Pons (tissue), 1 donor: ENCODE measurements around the gene BCKDK.
A peak's percentile ranks its signal among the peaks of the same experiment; 100 is the strongest.

Source experiments
- DNase-seq: peaks from one replicate; pipeline ENCODE4 v3.0.0-alpha.2; 2016; ENCODE audit warnings: low spot score

BCKDK gene

DNA sequence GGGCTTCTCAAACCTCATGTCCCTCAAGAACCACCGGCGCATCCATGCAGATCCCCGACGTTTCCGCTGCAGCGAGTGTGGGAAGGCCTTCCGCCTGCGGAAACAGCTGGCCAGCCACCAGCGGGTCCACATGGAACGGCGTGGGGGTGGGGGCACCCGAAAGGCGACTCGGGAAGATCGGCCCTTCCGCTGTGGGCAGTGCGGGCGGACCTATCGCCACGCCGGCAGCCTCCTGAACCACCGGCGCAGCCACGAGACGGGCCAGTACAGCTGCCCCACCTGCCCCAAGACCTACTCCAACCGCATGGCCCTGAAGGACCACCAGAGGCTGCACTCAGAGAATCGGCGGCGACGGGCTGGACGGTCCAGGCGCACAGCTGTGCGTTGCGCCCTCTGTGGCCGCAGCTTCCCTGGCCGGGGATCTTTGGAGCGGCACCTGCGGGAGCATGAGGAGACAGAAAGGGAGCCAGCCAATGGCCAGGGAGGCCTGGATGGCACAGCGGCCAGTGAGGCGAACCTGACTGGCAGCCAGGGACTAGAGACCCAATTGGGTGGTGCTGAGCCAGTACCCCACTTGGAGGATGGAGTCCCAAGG, 28.1 kb upstream of the BCKDK start:
- DNase-seq, result no peak

DNA sequence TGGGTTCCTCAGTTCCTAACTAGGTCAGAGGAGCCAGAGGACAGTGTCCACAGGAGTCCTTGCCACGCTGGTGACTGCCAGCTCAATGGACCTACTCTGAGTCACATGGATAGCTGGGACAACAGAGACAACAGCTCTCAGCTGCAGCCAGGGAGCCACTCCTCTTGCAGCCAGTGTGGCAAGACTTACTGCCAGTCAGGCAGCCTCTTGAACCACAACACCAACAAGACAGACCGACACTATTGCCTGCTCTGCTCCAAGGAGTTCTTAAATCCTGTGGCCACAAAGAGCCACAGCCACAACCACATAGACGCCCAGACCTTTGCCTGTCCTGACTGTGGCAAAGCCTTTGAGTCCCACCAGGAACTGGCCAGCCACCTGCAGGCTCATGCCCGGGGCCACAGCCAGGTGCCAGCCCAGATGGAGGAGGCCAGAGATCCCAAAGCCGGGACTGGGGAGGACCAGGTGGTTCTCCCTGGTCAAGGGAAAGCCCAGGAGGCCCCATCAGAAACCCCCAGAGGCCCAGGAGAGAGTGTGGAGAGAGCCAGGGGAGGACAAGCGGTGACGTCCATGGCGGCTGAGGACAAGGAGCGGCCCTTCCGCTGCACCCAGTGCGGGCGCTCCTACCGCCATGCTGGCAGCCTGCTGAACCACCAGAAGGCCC, 27.3 kb upstream of the BCKDK start:
- no peak for DNase-seq

DNA sequence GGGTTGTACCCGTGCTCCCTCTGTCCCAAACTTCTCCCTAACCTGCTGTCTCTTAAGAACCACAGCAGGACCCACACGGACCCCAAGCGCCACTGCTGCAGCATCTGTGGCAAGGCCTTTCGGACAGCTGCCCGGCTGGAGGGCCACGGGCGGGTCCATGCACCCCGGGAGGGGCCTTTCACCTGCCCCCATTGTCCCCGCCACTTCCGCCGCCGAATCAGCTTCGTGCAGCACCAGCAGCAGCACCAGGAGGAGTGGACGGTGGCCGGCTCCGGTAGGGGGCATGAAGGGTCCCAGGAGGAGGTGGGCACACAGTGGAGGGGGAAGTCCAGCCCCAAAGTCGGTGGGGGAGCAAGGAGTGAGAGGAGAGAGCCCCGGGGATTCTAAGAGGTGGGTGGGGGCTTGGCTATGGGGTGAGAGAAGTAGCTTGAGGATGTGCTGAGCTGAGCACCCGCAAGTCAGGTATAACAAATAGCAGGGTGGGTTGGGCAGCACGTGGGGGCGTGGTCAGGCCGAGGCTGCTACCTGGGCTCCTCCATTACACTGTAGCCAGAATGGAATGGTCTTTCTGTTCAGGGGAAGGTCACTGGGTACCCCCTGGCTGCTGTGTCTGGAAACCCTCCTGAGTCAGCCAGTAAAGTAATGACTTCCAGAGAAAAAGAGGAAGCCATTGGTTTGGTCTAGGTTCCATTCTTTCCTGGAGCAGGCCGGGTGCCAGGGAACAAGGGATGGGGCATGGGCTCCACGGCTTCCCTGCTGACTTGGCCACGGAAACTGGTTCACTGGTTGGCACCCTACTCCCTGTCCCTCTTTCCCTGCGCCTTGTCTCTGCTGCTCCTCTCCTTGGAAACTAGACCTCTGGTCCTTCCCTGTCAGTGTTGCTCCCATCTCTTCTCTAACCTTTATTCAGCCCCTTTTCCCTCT, 26.5 kb upstream of the BCKDK start:
- peak; percentile 31 for DNase-seq

DNA sequence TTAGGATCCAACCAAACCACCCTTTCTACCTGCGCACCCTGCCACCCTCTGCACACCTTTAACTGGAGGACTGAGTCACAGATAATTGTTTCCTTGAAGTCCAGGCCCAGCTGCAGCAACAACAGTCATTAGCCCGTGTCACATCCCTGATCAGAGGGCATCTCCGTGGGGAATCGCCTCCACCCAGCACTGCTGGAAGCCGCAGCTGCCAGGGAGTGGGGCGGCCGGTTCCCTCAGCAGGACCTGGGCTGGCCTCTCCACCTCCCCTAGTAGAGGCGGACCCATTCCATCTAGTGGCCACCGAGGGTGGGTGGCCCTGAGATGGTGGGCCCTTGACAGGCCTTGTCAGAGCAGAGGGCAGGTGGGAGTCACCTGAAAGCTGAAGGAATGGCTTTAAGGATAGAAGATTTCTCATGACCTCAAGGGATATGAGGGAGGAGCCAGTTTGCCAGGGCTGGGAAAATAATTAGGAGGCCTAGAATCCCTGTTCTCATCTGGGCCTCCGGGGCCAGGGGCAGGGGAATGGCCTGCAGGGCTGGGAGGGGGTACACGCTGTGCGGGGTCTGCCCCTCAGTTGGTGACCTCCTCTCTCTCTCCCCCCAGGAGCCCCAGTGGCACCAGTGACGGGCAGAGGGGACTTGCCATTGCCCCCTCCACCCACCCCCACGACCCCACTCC, 25.7 kb upstream of the BCKDK start:
- no peak for DNase-seq

DNA sequence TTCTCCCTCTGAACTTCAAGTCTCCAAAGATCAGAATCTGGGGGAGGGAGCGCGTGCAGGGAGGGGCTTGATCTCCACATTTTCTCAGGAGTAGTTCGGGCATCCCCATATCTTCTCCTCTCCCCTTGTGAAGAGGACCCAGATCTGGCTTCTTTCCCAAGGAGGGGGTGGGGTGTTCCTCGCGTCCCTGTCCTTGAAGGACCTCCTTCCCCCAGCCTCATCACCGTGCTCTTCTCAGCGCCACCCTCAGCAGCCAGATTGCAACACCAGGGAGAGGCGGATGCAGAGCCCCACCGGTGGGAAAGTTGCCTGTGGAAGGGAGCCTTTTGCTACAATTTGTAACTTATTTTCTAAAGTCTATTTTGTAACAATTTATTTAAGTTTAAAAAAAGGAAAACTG, 25.1 kb upstream of the BCKDK start:
- DNase-seq, result no peak

DNA sequence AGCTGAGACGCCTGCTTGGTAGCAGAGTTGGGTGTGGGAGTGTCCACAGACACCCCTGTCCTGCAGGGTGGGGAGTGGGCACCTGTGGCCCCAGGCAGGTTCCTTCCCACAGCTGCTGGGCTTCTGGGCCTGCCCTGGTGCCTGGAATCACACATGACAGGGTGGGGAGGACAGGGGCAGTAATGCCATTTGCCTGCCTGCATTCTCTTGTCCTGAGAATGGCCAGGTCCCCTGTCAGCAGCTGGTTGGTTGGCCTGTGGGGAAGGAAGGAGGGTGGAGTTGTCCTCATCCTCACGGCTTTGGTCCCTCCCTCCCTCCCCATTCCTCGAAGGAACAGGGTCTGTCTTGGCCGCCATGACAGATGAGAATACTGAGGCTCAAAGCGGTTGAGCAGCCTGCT, 24.6 kb upstream of the BCKDK start:
- DNase-seq, result no peak

DNA sequence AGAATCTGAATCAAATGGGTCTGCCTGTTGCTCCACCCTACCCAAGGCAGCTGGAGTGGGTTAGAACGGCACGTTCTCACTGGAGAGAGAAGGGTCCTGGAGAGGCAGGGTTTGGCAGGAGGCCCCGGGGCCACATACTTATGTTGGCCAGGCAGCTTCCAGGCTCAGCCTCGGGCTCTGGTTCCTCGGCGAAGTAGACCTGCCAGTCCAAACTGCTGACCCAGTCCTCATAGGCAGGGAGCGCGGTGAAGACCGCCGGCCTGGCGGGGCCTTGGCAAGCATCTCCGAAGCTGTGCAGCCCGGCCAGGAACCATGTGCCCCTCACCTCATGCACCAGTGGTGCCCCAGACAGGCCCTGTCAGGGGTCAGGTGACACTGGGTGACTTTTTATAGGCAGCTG, 24.2 kb upstream of the BCKDK start:
- DNase-seq, result no peak

DNA sequence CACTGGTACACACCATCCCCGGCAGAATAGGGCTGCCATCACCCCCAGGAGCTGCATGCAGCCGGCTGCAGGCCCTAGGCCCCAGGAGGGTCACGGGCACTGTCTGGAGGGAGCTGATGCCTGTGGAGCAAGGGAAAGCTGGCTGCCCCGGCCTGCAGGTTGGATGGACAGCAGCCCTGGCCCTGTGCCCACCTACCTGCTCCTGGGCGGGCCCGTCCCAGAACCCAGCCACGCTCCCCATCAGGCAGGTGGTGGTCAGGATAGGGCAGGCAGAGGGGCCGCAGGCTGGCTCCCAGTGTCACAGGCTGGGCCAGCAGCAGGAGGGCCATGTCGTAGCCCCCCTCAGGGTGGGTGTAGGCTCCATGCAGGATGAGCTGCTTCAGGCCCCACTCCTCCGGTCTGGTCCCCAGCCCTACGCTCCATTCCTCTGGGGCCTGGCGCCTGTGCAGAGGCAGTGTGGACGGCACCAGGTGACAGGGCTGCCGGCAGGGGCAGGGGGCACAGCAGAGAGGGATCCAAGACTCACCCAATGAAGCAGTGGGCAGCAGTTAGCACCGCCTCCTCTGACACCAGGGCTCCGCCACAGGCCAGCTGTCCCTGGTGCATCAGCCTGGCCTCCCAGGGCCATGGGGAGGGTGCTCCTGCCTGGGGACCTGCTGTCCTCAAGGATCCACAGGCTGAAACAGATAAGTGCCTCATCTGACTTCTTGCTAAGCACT, 23.4 kb upstream of the BCKDK start:
- DNase-seq, result no peak

DNA sequence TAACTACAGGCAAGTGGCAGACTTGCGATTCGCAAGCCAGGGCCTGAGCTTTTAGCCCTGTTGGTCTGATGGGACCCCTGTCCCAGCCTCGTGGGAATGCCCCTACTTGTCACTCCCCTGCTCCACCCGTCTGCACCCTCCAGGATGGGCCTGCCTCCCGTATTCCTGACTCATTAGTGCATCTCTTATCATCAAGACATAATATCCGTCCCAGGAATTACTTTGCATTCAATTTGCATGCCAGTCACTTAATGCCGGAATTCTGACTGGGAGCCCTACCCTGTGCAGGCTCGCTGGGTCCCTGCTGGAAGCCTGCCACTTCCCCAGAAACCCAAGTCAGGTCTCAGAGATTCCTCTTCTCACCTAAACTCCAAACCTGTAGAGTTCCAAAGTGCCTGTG, 22.8 kb upstream of the BCKDK start:
- DNase-seq, result no peak

DNA sequence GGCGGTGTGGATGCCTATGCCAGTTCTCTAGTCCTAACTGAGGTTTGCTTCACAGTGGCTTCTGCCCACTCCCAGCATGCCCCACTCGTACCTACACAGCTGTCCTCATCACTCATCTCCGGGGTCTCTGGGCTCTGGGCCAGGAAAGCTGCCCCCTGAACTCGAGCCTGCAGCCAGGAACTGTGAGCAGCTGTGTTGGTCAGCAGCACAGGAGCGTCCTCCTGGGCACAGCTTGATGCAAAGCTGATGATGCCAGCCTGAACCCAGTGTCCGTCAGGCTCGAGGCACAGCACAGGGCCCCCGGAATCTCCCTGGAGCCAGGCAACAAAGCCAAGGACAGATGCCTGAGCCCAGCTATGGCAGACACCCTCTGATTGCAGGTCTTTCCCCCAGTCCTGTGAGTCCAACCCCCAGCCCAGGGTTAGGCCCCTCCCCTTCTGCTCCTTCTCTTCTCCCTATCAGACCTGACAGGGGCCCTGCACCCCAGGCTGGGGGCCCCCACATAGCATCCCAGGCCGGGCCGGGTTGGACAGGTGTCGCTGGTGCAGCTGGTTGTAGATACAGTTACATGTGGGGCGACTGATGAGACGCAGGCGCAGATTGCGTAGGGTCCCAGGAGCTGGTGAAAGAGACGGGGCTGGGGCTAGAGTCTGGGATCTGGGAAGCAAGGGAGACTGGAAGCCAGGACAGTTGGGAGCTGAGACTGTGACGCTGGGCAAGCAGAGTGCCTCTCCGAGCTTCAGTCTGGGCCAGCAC, 22.1 kb upstream of the BCKDK start:
- no peak for DNase-seq

DNA sequence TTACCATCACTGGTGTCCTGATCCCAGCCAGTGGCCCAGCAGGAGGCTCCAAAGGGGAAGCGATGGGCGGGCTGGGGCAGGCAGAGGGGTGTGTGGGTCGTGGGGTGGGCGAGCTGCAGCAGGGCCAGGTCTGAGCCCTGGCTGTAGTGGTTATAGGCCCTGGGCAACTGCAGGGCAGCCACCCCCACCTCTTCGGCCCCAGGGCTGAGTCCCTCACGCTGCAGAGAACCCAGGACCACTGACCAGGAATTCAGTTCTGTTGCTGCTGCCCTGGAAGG, 21.6 kb upstream of the BCKDK start:
- no peak for DNase-seq

DNA sequence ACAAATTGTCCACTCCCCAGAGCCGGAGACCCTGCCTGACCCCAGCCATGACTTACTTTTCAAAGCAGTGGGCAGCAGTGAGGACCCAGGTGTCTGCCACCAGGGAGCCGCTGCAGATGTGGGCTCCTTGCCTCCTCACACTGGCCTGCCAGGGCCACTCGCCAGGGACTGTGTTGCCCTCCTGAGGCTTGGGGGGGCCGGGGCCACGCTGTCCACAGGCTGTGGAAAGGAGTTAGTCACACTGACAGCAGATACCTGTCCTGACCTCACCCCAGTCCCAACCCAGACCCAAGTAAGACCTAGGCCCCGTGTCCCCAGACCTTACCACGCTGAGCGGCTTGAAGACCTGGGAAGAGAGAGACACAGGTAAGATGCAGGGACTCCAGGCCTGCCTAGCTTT, 20.7 kb upstream of the BCKDK start:
- DNase-seq, result no peak

DNA sequence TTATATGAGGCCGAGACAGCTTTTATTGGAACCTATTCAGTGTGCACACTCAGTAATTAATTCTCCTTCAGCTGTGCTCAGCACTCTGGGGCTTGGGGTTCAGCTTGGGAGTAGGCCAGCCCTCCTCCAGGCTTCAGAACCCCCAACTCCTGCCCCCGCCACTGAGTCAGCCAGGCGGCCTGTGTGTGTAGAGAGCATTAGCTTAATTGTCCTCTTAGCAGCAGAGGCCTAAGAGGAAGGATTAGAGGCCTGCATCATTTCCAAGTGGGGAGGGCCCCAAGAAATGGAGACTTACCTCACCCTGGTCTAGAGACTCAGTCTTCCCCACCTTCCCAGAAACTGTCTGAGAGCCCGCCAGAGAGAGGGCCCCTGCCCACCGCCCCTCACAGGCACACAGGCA, 20.2 kb upstream of the BCKDK start:
- DNase-seq, result no peak

DNA sequence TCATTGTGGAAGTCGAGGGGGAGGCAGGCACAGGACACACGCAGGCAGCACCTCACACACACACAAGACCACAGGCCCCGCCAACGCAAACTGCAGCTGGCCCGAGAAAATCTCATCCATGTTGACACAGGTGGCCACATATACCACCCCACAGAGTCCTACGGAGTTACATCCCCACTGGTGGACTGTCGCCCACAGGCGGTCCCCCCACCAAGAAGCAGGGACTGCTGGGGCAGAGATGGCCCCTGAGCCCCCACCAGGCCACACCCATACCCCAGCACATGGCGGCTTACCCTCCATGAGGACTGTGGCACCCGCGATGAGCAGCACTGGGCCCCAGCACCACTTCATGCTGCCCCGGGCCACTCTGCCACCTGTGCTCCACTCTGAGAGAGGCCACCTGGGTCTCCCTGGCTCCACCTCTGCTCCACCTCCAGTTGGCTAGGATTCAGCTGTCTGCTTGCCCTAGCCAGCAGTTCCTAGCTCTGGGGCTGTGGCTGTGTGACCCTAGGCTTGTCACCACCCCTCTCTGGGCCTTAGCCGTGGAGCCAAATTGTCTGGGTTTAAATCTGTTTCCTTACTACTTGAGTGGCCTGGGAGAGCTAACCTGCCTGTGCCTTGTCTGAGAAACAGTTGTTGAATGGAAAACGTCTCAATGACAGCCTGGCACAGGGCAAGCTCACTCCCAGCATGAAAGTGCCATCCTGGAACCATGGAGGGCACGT, 19.6 kb upstream of the BCKDK start, which contains the start of gene PRSS53:
Gene PRSS53, minus strand, starts transcription at position 485 of the 725 bp plus-strand sequence. Its CDS starts 134 bp downstream, at position 351.
- no peak for DNase-seq

DNA sequence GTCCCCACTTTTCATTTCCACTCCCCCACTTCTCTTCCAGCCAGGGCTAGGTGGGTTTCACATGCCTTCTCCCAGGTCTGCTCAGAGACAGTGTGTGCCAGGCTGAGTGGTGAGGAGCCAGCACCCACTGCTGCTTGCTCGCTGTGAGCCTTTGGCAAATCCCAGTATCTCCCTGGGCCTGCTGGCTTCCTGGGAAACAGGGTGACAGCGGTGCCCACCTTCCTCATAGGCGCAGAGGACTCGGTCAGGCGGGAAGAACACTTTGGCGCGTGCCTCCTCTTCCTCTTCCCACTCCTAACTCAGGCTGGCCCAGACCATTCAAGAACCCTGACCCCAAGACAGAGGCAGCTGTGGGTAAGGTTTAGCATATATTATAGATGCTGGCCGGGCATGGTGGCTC, 19.0 kb upstream of the BCKDK start:
- no peak for DNase-seq

DNA sequence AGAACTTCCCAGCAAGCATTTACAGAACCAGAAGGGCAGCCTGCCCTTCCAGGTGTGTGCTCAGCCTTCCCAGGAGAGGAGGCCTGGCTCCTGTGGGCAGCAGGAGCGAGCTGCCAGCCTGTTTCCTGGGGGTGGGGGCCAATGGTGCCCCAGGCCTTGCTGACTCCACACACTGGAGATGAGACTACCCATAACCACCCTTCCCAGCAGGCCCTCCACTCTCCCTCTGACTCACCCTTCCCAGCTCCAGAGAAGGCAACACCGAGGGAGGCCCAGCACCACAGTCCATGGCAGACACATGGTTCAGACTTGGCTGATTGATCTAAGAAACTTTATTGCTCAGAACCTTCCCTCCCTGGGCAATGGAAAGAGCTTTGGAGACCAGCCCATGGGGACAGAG, 17.6 kb upstream of the BCKDK start:
- DNase-seq, result no peak

DNA sequence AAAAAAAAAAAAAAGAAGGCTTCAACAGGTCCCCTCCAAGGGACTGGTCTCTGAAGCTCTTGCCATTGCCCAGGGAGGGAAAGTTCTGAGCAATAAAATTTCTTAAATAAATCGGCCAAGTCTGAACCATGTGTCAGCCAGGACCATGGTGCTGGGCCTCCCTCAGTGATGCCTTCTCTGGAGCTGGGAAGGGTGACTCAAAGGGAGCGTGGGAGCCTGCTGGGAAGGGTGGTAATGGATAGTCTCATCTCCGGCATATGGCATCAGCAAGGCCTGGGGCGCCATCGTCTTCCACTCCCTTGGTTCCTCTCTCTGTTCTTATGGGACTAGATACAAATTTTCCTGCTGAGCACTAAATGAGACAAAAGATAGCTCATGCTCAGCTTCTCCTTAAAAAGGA, 15.9 kb upstream of the BCKDK start:
- DNase-seq, result no peak

DNA sequence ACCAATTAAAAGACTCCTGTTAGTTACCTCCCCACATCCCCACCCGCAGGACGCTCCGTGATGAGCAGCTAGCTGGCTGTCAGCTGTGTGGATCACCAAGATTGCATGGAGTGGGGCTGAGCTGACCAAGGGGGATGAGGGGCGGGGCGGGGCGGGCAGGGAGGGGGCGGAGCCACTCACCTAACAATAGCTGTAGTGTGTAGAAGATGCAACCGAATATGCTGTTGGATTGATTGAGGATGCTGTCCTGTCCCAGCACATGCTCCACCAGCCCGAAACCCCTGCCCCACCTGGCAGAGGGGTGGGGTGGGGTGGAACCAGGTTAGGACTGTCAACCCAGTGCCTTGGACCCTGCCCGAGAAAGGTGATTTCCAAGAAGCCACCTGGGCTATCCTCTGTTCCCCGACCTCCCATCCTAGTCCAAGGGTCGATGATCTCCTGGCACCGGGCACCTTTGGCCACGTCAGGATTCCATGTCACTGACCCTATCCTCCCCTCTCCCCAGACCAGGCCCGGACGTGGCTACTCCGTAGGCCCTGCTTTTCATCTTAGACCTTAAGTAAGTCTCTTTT, 15.0 kb upstream of the BCKDK start:
- peak; percentile 72 for DNase-seq

DNA sequence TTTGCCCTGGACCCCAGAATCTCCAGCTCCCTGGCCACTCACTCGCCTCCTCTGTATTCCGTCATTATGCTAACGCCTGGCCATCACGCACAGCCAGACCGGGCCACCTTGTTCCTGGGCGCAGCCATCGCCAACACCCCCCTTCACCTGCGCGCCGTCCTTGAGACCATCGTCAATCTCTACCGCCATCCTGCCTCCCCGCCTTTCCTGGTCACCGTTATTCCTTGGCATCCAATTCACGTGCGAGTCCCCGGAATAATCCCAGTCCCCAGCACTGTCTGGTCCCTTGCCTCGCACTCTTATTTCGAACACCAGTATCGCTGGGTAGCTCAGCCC, 14.1 kb upstream of the BCKDK start:
- no peak for DNase-seq

DNA sequence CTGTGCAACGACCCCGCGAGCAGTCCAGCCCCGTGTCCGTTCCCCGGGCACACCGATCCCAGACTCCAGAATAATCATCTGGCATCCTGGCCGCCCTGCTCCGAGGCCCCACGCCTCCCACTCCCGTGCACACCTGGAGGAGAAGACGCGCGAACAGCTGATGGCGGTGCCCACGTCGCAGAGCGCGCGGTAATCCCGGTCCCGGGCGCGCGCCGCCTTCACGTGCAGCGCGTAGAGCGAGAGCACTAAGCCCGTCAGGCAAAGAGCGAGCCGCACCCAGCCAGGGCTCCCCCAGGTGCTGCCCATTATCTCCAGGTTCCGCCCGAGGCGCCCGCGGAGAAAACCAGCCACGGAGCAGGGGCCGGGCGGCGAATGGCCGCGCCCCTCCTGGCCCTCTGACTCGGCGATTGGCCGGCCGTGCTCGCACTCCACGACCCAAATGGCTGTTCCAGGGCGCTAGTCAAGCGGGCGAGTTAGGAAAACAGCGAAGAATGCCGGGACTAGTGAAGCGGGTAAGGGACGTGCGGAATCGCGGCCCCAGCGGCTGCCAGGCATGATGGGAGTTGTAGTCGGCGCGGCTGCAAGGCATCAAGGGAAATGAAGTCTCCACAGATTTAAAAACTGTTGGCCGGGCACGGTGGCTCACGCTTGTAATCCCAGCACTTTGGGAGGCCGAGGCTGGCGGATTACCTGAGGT, 13.6 kb upstream of the BCKDK start, which contains the start of gene VKORC1:
Gene VKORC1, minus strand, starts transcription at position 374 of the 697 bp plus-strand sequence. Its CDS starts 68 bp downstream, at position 306.
- DNase-seq, result peak; percentile 96
